NCI-H1436 treated with DMSO at 0.1 percent for 48 hours (cell line): ENCODE data around the gene RPL36AL.
"Not testable (repeated sequence)": the region's sequence is repeated elsewhere in the genome, so short reads cannot be mapped to it uniquely, and the experiment has no call there.

ENCODE experiments used
- DNase-seq: peaks from one replicate; lab custom pipeline; 2025; lab: John Stamatoyannopoulos, UW

The RPL36AL gene

GRCh38 chr14:49619273-49619672 lies 1.2 kb downstream of the RPL36AL start:
- DNase-seq: not testable (repeated sequence)

GRCh38 chr14:49617852-49618519 lies 2.4 kb downstream of the RPL36AL start:
- no peak for DNase-seq

- DNase-seq: no peak
Observed at GRCh38 chr14:49615776-49616175, 4.7 kb downstream of the RPL36AL start.

- no peak for DNase-seq
Observed at GRCh38 chr14:49614196-49614595, 6.2 kb downstream of the RPL36AL start.

GRCh38 chr14:49612671-49613070 lies 7.8 kb downstream of the RPL36AL start:
- DNase-seq: no peak

GRCh38 chr14:49612251-49612650 lies 8.2 kb downstream of the RPL36AL start:
- DNase-seq: no peak

- no peak for DNase-seq
Observed at GRCh38 chr14:49607583-49607982, 12.8 kb downstream of the RPL36AL start.

GRCh38 chr14:49598485-49599300 lies 21.7 kb downstream of the RPL36AL start, which contains the start of gene LRR1:
Gene LRR1, plus strand, starts transcription at chr14:49598940. Its CDS starts 81 bp downstream, at chr14:49599021.
- DNase-seq: peak; percentile 45

GRCh38 chr14:49598189-49598484 lies 22.3 kb downstream of the RPL36AL start:
- no peak for DNase-seq

GRCh38 chr14:49594347-49595091 lies 25.9 kb downstream of the RPL36AL start:
- no peak for DNase-seq

GRCh38 chr14:49593016-49593415 lies 27.4 kb downstream of the RPL36AL start:
- DNase-seq: no peak

- DNase-seq: no peak
Observed at GRCh38 chr14:49589387-49589786, 31.0 kb downstream of the RPL36AL start.

- DNase-seq: peak; percentile 30
Observed at GRCh38 chr14:49586673-49587460, 33.6 kb downstream of the RPL36AL start.

GRCh38 chr14:49585803-49586672 lies 34.4 kb downstream of the RPL36AL start, which contains the start of gene RPS29:
Gene RPS29, minus strand, starts transcription at chr14:49586380. Its CDS starts 34 bp downstream, at chr14:49586346.
- peak; percentile 93 for DNase-seq

GRCh38 chr14:49584981-49585640 lies 35.3 kb downstream of the RPL36AL start:
- not testable (repeated sequence) for DNase-seq

GRCh38 chr14:49584058-49584457 lies 36.4 kb downstream of the RPL36AL start:
- DNase-seq: no peak

GRCh38 chr14:49583629-49584028 lies 36.8 kb downstream of the RPL36AL start:
- no peak for DNase-seq

- no peak for DNase-seq
Observed at GRCh38 chr14:49582113-49582977, 38.1 kb downstream of the RPL36AL start.
